T-helper 17 cell (primary cell): ENCODE measurements around the gene SNAPC5. TPM values are rescaled to one million over a fixed set of nuclear protein-coding genes. Genes with fewer than 3 reads are reported as not detected.
"Not testable (repeated sequence)": the region's sequence is repeated elsewhere in the genome, so short reads cannot be mapped to it uniquely, and the experiment has no call there.

Experiments used
- ATAC-seq: fragments of 150-1000 bp; cut with Tn5 transposase; 2 replicates; pipeline ENCODE4 v1.10.0; 2021; ENCODE audit warnings: mild to moderate bottlenecking, moderate library complexity
- DNase-seq, 3 donors: peaks; one replicate each; pipeline versions ENCODE4 v3.0.0 to v3.0.0-alpha.2; 2020 to 2021
- H3K9me3 ChIP-seq: one replicate; pipeline ENCODE4 v1.7.0; 2013; ENCODE audit warnings: low read length, mild to moderate bottlenecking; ENCODE audit not compliant: control insufficient read depth, poor library complexity, severe bottlenecking
- H3K27ac Mint-ChIP-seq: one replicate; pipeline ENCODE4 v1.8.0; 2022; ENCODE audit warnings: mild to moderate bottlenecking, moderate library complexity, mixed read lengths
- H3K27me3 Mint-ChIP-seq: one replicate; pipeline ENCODE4 v1.8.0; 2022; ENCODE audit warnings: mixed read lengths
- H3K36me3 Mint-ChIP-seq: one replicate; pipeline ENCODE4 v1.8.0; 2022; ENCODE audit warnings: low read depth, mixed read lengths
- H3K4me1 Mint-ChIP-seq: one replicate; pipeline ENCODE4 v1.8.0; 2022; ENCODE audit warnings: mild to moderate bottlenecking, mixed read lengths
- H3K4me3 Mint-ChIP-seq: one replicate; pipeline ENCODE4 v1.8.0; 2022; ENCODE audit warnings: mild to moderate bottlenecking, moderate library complexity, mixed read lengths
- total RNA-seq, 4 donors: library from RNA in 2 of 4; stranded (reverse) in 2 of 4; gene quantifications; one replicate each; pipeline ENCODE4 v1.2.3 and lab custom pipeline; 2022 to 2026

Gene SNAPC5
- total RNA-seq, 2 donors from 2014 or later, result 15.1 to 20.5 TPM

- Mint-ChIP-seq H3K4me1 (peaks cover 22% of the 10 kb centered on the region), H3K36me3 (peaks cover 6% of the 10 kb centered on the region), H3K27me3 (no peaks in the 10 kb centered on the region), H3K4me3 (no peak overlapping the region), H3K27ac (peak overlapping the region; percentile 94)
- no peaks in the 10 kb centered on the region for H3K9me3 ChIP-seq
- no peak for ATAC-seq
- no peak for DNase-seq
These were observed 14.4 kb downstream of the SNAPC5 start for GRCh38 chr15:66483131-66483566.

GRCh38 chr15:66482539-66482938 is 15.0 kb downstream of the SNAPC5 start:
- Mint-ChIP-seq H3K4me1 (peaks cover 22% of the 10 kb centered on the region), H3K4me3 (no peak overlapping the region), H3K27ac (peak overlapping the region; percentile 94), H3K27me3 (no peaks in the 10 kb centered on the region), H3K36me3 (peaks cover 6% of the 10 kb centered on the region)
- H3K9me3 ChIP-seq, result no peaks in the 10 kb centered on the region
- ATAC-seq (no peak), DNase-seq (no peak)

GRCh38 chr15:66481107-66481856 is 16.3 kb downstream of the SNAPC5 start:
- peaks cover 28% of the 10 kb centered on the region for H3K4me1 Mint-ChIP-seq
- H3K4me3 Mint-ChIP-seq, result no peak overlapping the region
- H3K27ac Mint-ChIP-seq, result peak overlapping the region; percentile 94

GRCh38 chr15:66480267-66480666 is 17.3 kb downstream of the SNAPC5 start:
- peaks cover 6% of the 10 kb centered on the region for H3K36me3 Mint-ChIP-seq
- no peaks in the 10 kb centered on the region for H3K27me3 Mint-ChIP-seq
- ATAC-seq (no peak), DNase-seq (no peak)
- no peak overlapping the region for H3K4me3 Mint-ChIP-seq
- H3K4me1 Mint-ChIP-seq, result peaks cover 31% of the 10 kb centered on the region
- H3K9me3 ChIP-seq, result no peaks in the 10 kb centered on the region
- H3K27ac Mint-ChIP-seq, result peak overlapping the region; percentile 41

More at GRCh38 chr15:66481107-66481856, 16.3 kb downstream of the SNAPC5 start:
- peaks cover 6% of the 10 kb centered on the region for H3K36me3 Mint-ChIP-seq
- ATAC-seq, result no peak
- H3K9me3 ChIP-seq, result no peaks in the 10 kb centered on the region
- H3K27me3 Mint-ChIP-seq, result no peaks in the 10 kb centered on the region
- no peak for DNase-seq

- Mint-ChIP-seq H3K27ac (peak overlapping the region; percentile 96), H3K4me1 (peaks cover 33% of the 10 kb centered on the region), H3K4me3 (no peak overlapping the region), H3K36me3 (peaks cover 2% of the 10 kb centered on the region), H3K27me3 (no peaks in the 10 kb centered on the region)
- ATAC-seq (no peak), DNase-seq (no peak)
- no peaks in the 10 kb centered on the region for H3K9me3 ChIP-seq
These were observed 20.6 kb downstream of the SNAPC5 start for GRCh38 chr15:66477011-66477410.

- H3K4me3 Mint-ChIP-seq, result no peak overlapping the region
- H3K27ac Mint-ChIP-seq, result peak overlapping the region; percentile 96
- H3K4me1 Mint-ChIP-seq, result peaks cover 31% of the 10 kb centered on the region
- DNase-seq (no peak), ATAC-seq (no peak)
- H3K27me3 Mint-ChIP-seq, result no peaks in the 10 kb centered on the region
- H3K9me3 ChIP-seq, result no peaks in the 10 kb centered on the region
- peaks cover 2% of the 10 kb centered on the region for H3K36me3 Mint-ChIP-seq
These were observed 21.0 kb downstream of the SNAPC5 start for GRCh38 chr15:66476535-66476934.

- no peaks in the 10 kb centered on the region for H3K9me3 ChIP-seq
- Mint-ChIP-seq H3K4me1 (peaks cover 30% of the 10 kb centered on the region), H3K27ac (peak overlapping the region; percentile 96), H3K4me3 (no peak overlapping the region), H3K36me3 (peaks cover 2% of the 10 kb centered on the region), H3K27me3 (no peaks in the 10 kb centered on the region)
- DNase-seq, result no peak
- no peak for ATAC-seq
These were observed 22.6 kb downstream of the SNAPC5 start for GRCh38 chr15:66474963-66475362.

GRCh38 chr15:66474135-66474534 is 23.4 kb downstream of the SNAPC5 start:
- Mint-ChIP-seq H3K27me3 (no peaks in the 10 kb centered on the region), H3K4me1 (peaks cover 25% of the 10 kb centered on the region), H3K36me3 (peaks cover 2% of the 10 kb centered on the region), H3K27ac (peak overlapping the region; percentile 96), H3K4me3 (no peak overlapping the region)
- no peak for ATAC-seq
- H3K9me3 ChIP-seq, result no peaks in the 10 kb centered on the region
- no peak for DNase-seq

GRCh38 chr15:66472176-66472999 is 25.2 kb downstream of the SNAPC5 start:
- DNase-seq (no peak), ATAC-seq (peak; percentile 92)
- peak overlapping the region; percentile 96 for H3K27ac Mint-ChIP-seq
- H3K4me1 Mint-ChIP-seq, result peaks cover 25% of the 10 kb centered on the region
- H3K4me3 Mint-ChIP-seq, result peak overlapping the region; percentile 80
- H3K9me3 ChIP-seq, result no peaks in the 10 kb centered on the region
- H3K27me3 Mint-ChIP-seq, result no peaks in the 10 kb centered on the region
- peaks cover 2% of the 10 kb centered on the region for H3K36me3 Mint-ChIP-seq

- not testable (repeated sequence) for H3K4me3 Mint-ChIP-seq, H3K27me3 Mint-ChIP-seq, DNase-seq, H3K36me3 Mint-ChIP-seq, ATAC-seq, H3K9me3 ChIP-seq
- Mint-ChIP-seq H3K4me1 (peaks cover 16% of the 10 kb centered on the region), H3K27ac (peak overlapping the region; percentile 96)
These were observed 26.7 kb downstream of the SNAPC5 start for GRCh38 chr15:66470825-66471224.

GRCh38 chr15:66467162-66468040 is 30.2 kb downstream of the SNAPC5 start:
- H3K36me3 Mint-ChIP-seq, H3K9me3 ChIP-seq, H3K4me3 Mint-ChIP-seq, ATAC-seq, H3K27me3 Mint-ChIP-seq, DNase-seq: not testable (repeated sequence)
- H3K27ac Mint-ChIP-seq, result peak overlapping the region; percentile 43
- peaks cover 14% of the 10 kb centered on the region for H3K4me1 Mint-ChIP-seq

GRCh38 chr15:66465294-66465693 is 32.3 kb downstream of the SNAPC5 start:
- H3K4me3 Mint-ChIP-seq, DNase-seq, H3K27me3 Mint-ChIP-seq, H3K36me3 Mint-ChIP-seq, ATAC-seq, H3K9me3 ChIP-seq: not testable (repeated sequence)
- Mint-ChIP-seq H3K27ac (peak overlapping the region; percentile 16), H3K4me1 (peaks cover 11% of the 10 kb centered on the region)

GRCh38 chr15:66462627-66463026 is 34.9 kb downstream of the SNAPC5 start:
- peaks cover 12% of the 10 kb centered on the region for H3K4me1 Mint-ChIP-seq
- H3K9me3 ChIP-seq, result no peaks in the 10 kb centered on the region
- H3K36me3 Mint-ChIP-seq, result peaks cover 11% of the 10 kb centered on the region
- ATAC-seq (no peak), DNase-seq (no peak)
- no peak overlapping the region for H3K4me3 Mint-ChIP-seq
- no peak overlapping the region for H3K27ac Mint-ChIP-seq
- H3K27me3 Mint-ChIP-seq, result no peaks in the 10 kb centered on the region
